NT2/D1 (cell line): ENCODE results near the gene GBF1.

Experiments
- DNase-seq: peaks from one replicate; pipeline ENCODE4 v3.0.0-alpha.2; 2011; ENCODE audit warnings: low read depth, low spot score
- H3K27me3 ChIP-seq: 2 replicates; pipeline ENCODE4 v1.6.0; 2011; ENCODE audit warnings: mild to moderate bottlenecking; ENCODE audit not compliant: insufficient read length, insufficient read depth
- H3K36me3 ChIP-seq: 2 replicates; pipeline ENCODE4 v1.6.1; 2011; ENCODE audit warnings: mild to moderate bottlenecking, low read length, mixed read lengths; ENCODE audit not compliant: insufficient read depth, insufficient read length
- H3K4me1 ChIP-seq: 2 replicates; pipeline ENCODE4 v1.5.1; 2011; ENCODE audit not compliant: insufficient read depth, insufficient read length
- H3K4me3 ChIP-seq: 2 replicates; pipeline ENCODE4 v1.5.1; 2011; ENCODE audit warnings: low read depth; ENCODE audit not compliant: insufficient read length
- H3K9ac ChIP-seq: 2 replicates; pipeline ENCODE4 v1.6.0; 2011; ENCODE audit warnings: low read depth; ENCODE audit not compliant: insufficient read length
- H3K9me3 ChIP-seq: 2 replicates; pipeline ENCODE4 v1.5.1; 2011; ENCODE audit warnings: mild to moderate bottlenecking, low read length; ENCODE audit not compliant: insufficient read depth
- SUZ12 ChIP-seq: IDR thresholded peaks from 2 replicates; pipeline ENCODE4 v1.6.1; 2011; ENCODE audit not compliant: insufficient read length, insufficient read depth; ENCODE audit errors: extremely low read depth
- YY1 ChIP-seq: IDR thresholded peaks from 2 replicates; pipeline ENCODE4 v1.6.1; 2011; ENCODE audit not compliant: insufficient read length, insufficient read depth
- ZNF274 ChIP-seq: IDR thresholded peaks from 2 replicates; pipeline ENCODE4 v1.6.1; 2011; ENCODE audit warnings: mild to moderate bottlenecking, low read depth, low read length

GBF1 gene

GRCh38 chr10:102424145-102424544 is 178.8 kb downstream of the GBF1 start:
- TF ChIP-seq YY1 (no peak), SUZ12 (no peak), ZNF274 (no peak)
- Histone ChIP-seq H3K9ac (no peak overlapping the region), H3K4me3 (no peak overlapping the region), H3K9me3 (no peaks in the 10 kb centered on the region), H3K27me3 (no peaks in the 10 kb centered on the region), H3K36me3 (peaks cover 23% of the 10 kb centered on the region), H3K4me1 (peaks cover 6% of the 10 kb centered on the region)
- DNase-seq: no peak

- no peak for DNase-seq
- no peaks in the 10 kb centered on the region for H3K9me3 ChIP-seq
Measured at GRCh38 chr10:102424916-102425315, 179.6 kb downstream of the GBF1 start.

GRCh38 chr10:102425444-102425843 is 180.1 kb downstream of the GBF1 start:
- no peak overlapping the region for H3K9ac ChIP-seq
- H3K36me3 ChIP-seq: peaks cover 23% of the 10 kb centered on the region
- peaks cover 6% of the 10 kb centered on the region for H3K4me1 ChIP-seq
- no peak for DNase-seq
- no peaks in the 10 kb centered on the region for H3K9me3 ChIP-seq
- no peak for TF ChIP-seq YY1
- no peak for TF ChIP-seq ZNF274
- no peak for TF ChIP-seq SUZ12
- no peaks in the 10 kb centered on the region for H3K27me3 ChIP-seq
- no peak overlapping the region for H3K4me3 ChIP-seq

More at GRCh38 chr10:102424916-102425315, 179.6 kb downstream of the GBF1 start:
- no peaks in the 10 kb centered on the region for H3K27me3 ChIP-seq
- H3K9ac ChIP-seq: no peak overlapping the region
- no peak overlapping the region for H3K4me3 ChIP-seq
- peaks cover 6% of the 10 kb centered on the region for H3K4me1 ChIP-seq
- TF ChIP-seq YY1 (no peak), ZNF274 (no peak), SUZ12 (no peak)
- peaks cover 23% of the 10 kb centered on the region for H3K36me3 ChIP-seq

GRCh38 chr10:102426803-102427287 is 181.5 kb downstream of the GBF1 start:
- no peak for DNase-seq
- Histone ChIP-seq H3K27me3 (no peaks in the 10 kb centered on the region), H3K4me3 (no peak overlapping the region), H3K9me3 (no peaks in the 10 kb centered on the region), H3K9ac (no peak overlapping the region), H3K36me3 (peaks cover 23% of the 10 kb centered on the region), H3K4me1 (peaks cover 6% of the 10 kb centered on the region)
- TF ChIP-seq SUZ12 (no peak), YY1 (no peak), ZNF274 (no peak)

- TF ChIP-seq ZNF274: no peak
- no peak for TF ChIP-seq SUZ12
- no peak for TF ChIP-seq YY1
- H3K4me3 ChIP-seq: no peak overlapping the region
- H3K9me3 ChIP-seq: no peaks in the 10 kb centered on the region
- peaks cover 5% of the 10 kb centered on the region for H3K36me3 ChIP-seq
- peaks cover 4% of the 10 kb centered on the region for H3K4me1 ChIP-seq
- no peak for DNase-seq
- H3K27me3 ChIP-seq: peaks cover 14% of the 10 kb centered on the region
- no peak overlapping the region for H3K9ac ChIP-seq
Measured at GRCh38 chr10:102429468-102429867, 184.1 kb downstream of the GBF1 start.

- no peaks in the 10 kb centered on the region for H3K9me3 ChIP-seq
- no peak for DNase-seq
- peaks cover 6% of the 10 kb centered on the region for H3K4me1 ChIP-seq
- peaks cover 33% of the 10 kb centered on the region for H3K27me3 ChIP-seq
- H3K4me3 ChIP-seq: peak overlapping the region; percentile 85
- no peaks in the 10 kb centered on the region for H3K36me3 ChIP-seq
- TF ChIP-seq SUZ12: no peak
- no peak for TF ChIP-seq ZNF274
- TF ChIP-seq YY1: no peak
- H3K9ac ChIP-seq: peak overlapping the region; percentile 95
Measured at GRCh38 chr10:102431452-102432124, 186.3 kb downstream of the GBF1 start.
